DND-41 (cell line): ENCODE measurements around the gene NEMF.

Experiments
- ATAC-seq: fragments of 200-7000 bp; cut with Tn5 transposase; 3 replicates; pipeline ENCODE4 v1.9.1; 2021; ENCODE audit warnings: low read depth; ENCODE audit not compliant: insufficient read depth
- DNase-seq: peaks from one replicate; pipeline ENCODE4 v3.0.0-alpha.2; 2020
- H2AFZ ChIP-seq: 2 replicates; pipeline ENCODE4 v1.6.0; 2012; ENCODE audit warnings: low read depth, low read length
- H3K27ac ChIP-seq: 2 replicates; pipeline ENCODE4 v1.5.1; 2012; ENCODE audit warnings: low read length, inconsistent platforms
- H3K27me3 ChIP-seq: fragments of 200-600 bp; sonication (generic); 2 replicates; pipeline ENCODE4 v1.6.0; 2012; ENCODE audit warnings: low read length, mild to moderate bottlenecking, inconsistent platforms; ENCODE audit not compliant: insufficient read depth, poor library complexity
- H3K36me3 ChIP-seq: 2 replicates; pipeline ENCODE4 v1.5.1; 2012; ENCODE audit warnings: low read length, inconsistent platforms; ENCODE audit not compliant: insufficient read depth
- H3K4me1 ChIP-seq: 2 replicates; pipeline ENCODE4 v1.5.1; 2012; ENCODE audit warnings: mild to moderate bottlenecking, low read length; ENCODE audit not compliant: insufficient read depth
- H3K4me2 ChIP-seq: 2 replicates; pipeline ENCODE4 v1.6.0; 2012; ENCODE audit warnings: mild to moderate bottlenecking, moderate library complexity, low read length, inconsistent platforms; ENCODE audit not compliant: insufficient read depth
- H3K4me3 ChIP-seq, 2 experiments: fragments of 200-600 bp in 1 of 2; shearing (Covaris generic) in 1 of 2; 2 replicates each; pipeline ENCODE4 v1.5.1; 2012 to 2016; ENCODE audit warnings: inconsistent platforms in 2 of 2, low read length in 2 of 2, mild to moderate bottlenecking in 2 of 2, low read depth in 1 of 2, moderate library complexity in 1 of 2
- H3K79me2 ChIP-seq: 2 replicates; pipeline ENCODE4 v1.6.0; 2012; ENCODE audit warnings: low read length, inconsistent platforms; ENCODE audit not compliant: insufficient read depth
- H3K9ac ChIP-seq: 2 replicates; pipeline ENCODE4 v1.6.0; 2012; ENCODE audit warnings: low read depth, mild to moderate bottlenecking, inconsistent platforms, low read length, moderate library complexity
- H3K9me3 ChIP-seq: 2 replicates; pipeline ENCODE4 v1.5.1; 2012; ENCODE audit warnings: low read length, moderate library complexity, mild to moderate bottlenecking, inconsistent platforms; ENCODE audit not compliant: insufficient read depth, severe bottlenecking
- H4K20me1 ChIP-seq: 2 replicates; pipeline ENCODE4 v1.6.0; 2012; ENCODE audit warnings: low read length; ENCODE audit not compliant: insufficient read depth
- CTCF ChIP-seq: IDR thresholded peaks from 2 replicates; pipeline ENCODE4 v1.5.1; 2012; ENCODE audit warnings: borderline replicate concordance, low read length, moderate library complexity, mild to moderate bottlenecking; ENCODE audit not compliant: poor library complexity, severe bottlenecking; ENCODE audit errors: extremely low read depth
- EZH2 ChIP-seq: IDR thresholded peaks from 3 replicates; pipeline ENCODE4 v1.6.1; 2012; ENCODE audit warnings: borderline replicate concordance, low read depth, mild to moderate bottlenecking, moderate library complexity, low read length, inconsistent platforms; ENCODE audit not compliant: severe bottlenecking

The NEMF gene

GRCh38 chr14:49858383-49858782, 5.8 kb upstream of the NEMF start:
- no peaks in the 10 kb centered on the region for H3K36me3 ChIP-seq
- H3K9me3 ChIP-seq, result no peaks in the 10 kb centered on the region
- peaks cover 5% of the 10 kb centered on the region for H3K79me2 ChIP-seq
- no peak for TF ChIP-seq CTCF
- no peak for TF ChIP-seq EZH2
- peaks cover 27% of the 10 kb centered on the region for H3K4me1 ChIP-seq
- DNase-seq (no peak), ATAC-seq (no peak)
- no peaks in the 10 kb centered on the region for H3K27me3 ChIP-seq
- H3K4me3 ChIP-seq, result no peak overlapping the region
- no peaks in the 10 kb centered on the region for H4K20me1 ChIP-seq
- H3K4me2 ChIP-seq, result no peak overlapping the region
- H3K9ac ChIP-seq, result no peak overlapping the region
- no peak overlapping the region for H2AFZ ChIP-seq
- no peak overlapping the region for H3K27ac ChIP-seq

GRCh38 chr14:49857427-49858003, 4.9 kb upstream of the NEMF start:
- no peak overlapping the region for H2AFZ ChIP-seq
- H3K4me1 ChIP-seq, result peaks cover 31% of the 10 kb centered on the region
- no peaks in the 10 kb centered on the region for H4K20me1 ChIP-seq
- no peak overlapping the region for H3K27ac ChIP-seq
- H3K4me2 ChIP-seq, result no peak overlapping the region
- H3K9me3 ChIP-seq, result no peaks in the 10 kb centered on the region
- H3K36me3 ChIP-seq, result no peaks in the 10 kb centered on the region; the same call in 1 of the 2 replicates
- no peaks in the 10 kb centered on the region for H3K27me3 ChIP-seq
- H3K79me2 ChIP-seq, result peaks cover 2% of the 10 kb centered on the region
- H3K9ac ChIP-seq, result no peak overlapping the region
- ATAC-seq, result no peak
- no peak for TF ChIP-seq CTCF
- TF ChIP-seq EZH2, result no peak
- no peak for DNase-seq
- no peak overlapping the region for H3K4me3 ChIP-seq

GRCh38 chr14:49853572-49854375, 1.2 kb upstream of the NEMF start:
- Histone ChIP-seq H3K27ac (no peak overlapping the region), H4K20me1 (no peaks in the 10 kb centered on the region), H3K9ac (no peak overlapping the region; the same call in 1 of the 2 replicates), H3K4me2 (peak overlapping the region; percentile 80), H2AFZ (peak overlapping the region; percentile 98), H3K79me2 (peaks cover 40% of the 10 kb centered on the region), H3K4me1 (peaks cover 34% of the 10 kb centered on the region), H3K36me3 (peaks cover 20% of the 10 kb centered on the region), H3K4me3 (peak overlapping the region in 1 of 2 experiments; percentile 87; a peak in 2 of 4 replicates), H3K27me3 (no peaks in the 10 kb centered on the region), H3K9me3 (no peaks in the 10 kb centered on the region)
- peak; percentile 38 for TF ChIP-seq CTCF
- TF ChIP-seq EZH2, result no peak
- ATAC-seq (no peak), DNase-seq (no peak)
